GM10266 (cell line): Measurements from ENCODE around the gene GBE1.

Source experiments
- DNase-seq: peaks from one replicate; pipeline ENCODE4 v3.0.0; 2012; ENCODE audit errors: extremely low spot score
- TF ChIP-seq, protein P1 (sequence below): IDR thresholded peaks from 2 replicates; pipeline ENCODE4 v1.5.1; 2012; ENCODE audit warnings: mild to moderate bottlenecking, low read depth; ENCODE audit not compliant: control insufficient read depth, insufficient read depth; ENCODE audit errors: missing control alignments

The GBE1 gene

DNA sequence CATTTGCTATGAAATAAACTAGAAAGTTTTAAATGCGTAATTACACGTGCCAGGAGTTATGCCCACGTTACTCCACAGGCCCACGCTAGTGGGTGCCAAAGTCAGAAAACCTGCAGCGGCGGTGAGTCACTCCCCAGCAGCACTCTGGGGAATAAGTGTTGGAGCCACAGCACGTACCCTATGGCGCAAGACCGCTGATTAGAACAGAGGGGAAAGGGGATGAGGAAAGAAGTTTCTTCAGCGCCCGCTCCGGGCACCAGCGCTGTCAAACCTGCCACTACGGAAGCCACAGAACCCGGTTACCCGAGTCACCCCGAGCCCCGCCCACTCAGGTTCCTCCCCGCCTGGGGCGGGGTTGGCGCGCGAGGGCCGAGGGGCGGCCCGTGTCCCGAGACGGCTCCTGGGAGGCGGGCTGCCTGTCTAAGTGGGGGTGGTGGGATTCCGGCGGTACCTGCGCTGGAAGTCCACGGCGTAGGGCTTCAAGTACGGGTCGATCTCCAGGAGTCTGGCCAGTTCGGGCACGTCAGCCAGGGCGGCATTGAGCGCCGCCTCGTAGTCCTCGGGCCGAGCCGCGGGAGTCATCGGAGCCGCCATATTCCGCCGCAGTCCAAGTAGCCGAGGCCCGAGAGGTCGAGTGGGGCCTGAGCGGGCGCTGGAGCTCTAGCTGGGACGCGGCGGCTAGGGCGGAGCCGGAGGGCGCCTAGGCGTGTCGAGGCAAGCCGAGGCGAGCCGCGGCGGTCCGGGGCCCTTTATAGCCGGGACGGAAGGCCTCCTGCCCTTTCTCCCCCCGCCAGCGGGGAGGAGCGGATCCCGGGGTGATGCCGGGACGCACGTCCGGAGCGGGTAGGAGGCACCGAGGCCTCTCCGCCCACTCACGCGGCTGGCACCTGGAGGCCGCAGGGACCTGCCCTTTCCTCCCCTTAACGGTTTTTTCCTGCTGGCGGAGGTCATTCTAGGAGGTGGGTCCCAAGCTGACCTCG is at the start of gene GBE1:
Gene GBE1, minus strand, starts transcription at position 722 of the 980 bp plus-strand sequence. Its CDS starts 128 bp downstream, at position 594.
- peak; percentile 91 for DNase-seq
- TF ChIP-seq, protein P1, sequence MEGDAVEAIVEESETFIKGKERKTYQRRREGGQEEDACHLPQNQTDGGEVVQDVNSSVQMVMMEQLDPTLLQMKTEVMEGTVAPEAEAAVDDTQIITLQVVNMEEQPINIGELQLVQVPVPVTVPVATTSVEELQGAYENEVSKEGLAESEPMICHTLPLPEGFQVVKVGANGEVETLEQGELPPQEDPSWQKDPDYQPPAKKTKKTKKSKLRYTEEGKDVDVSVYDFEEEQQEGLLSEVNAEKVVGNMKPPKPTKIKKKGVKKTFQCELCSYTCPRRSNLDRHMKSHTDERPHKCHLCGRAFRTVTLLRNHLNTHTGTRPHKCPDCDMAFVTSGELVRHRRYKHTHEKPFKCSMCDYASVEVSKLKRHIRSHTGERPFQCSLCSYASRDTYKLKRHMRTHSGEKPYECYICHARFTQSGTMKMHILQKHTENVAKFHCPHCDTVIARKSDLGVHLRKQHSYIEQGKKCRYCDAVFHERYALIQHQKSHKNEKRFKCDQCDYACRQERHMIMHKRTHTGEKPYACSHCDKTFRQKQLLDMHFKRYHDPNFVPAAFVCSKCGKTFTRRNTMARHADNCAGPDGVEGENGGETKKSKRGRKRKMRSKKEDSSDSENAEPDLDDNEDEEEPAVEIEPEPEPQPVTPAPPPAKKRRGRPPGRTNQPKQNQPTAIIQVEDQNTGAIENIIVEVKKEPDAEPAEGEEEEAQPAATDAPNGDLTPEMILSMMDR: peak; percentile 31

DNA sequence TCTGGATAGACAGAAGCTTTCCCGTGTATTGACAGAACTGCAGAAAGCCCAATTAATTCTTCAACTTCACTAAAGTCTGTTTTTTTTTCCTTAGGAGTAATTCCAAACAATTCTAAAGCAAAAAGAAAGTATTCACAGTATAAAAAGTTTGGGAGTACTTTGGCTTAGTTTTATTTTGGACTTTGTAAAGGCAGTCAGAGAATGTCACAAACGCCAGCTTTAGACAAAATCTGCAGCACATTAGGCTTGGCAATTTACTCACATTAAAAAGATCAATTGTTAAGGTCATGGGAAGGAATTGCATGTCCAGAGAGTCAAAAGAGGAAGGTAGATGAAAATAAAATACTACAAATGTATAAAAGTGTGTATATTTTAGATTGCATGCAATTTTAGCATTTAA is 47.5 kb upstream of the GBE1 start:
- TF ChIP-seq, protein P1: no peak
- DNase-seq: no peak

DNA sequence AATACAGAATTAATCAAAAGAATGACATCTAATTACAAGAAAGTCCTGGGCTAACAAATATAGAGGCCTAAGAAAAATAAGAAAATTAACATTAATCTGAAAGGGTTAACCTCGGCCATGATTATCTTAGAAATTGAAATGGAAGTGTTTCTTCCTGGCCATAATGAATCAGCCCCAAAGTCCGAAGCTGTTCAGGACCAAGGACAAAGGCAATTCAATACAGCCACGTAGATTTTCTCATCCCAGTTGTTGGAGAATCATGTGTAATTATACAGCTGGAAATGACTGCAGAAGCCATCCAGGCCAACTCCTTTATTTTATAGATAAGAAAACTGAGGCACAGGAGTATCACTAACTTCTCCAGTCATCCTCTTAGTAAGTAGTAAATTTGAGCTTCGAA is 38.0 kb upstream of the GBE1 start:
- TF ChIP-seq, protein P1: no peak

DNA sequence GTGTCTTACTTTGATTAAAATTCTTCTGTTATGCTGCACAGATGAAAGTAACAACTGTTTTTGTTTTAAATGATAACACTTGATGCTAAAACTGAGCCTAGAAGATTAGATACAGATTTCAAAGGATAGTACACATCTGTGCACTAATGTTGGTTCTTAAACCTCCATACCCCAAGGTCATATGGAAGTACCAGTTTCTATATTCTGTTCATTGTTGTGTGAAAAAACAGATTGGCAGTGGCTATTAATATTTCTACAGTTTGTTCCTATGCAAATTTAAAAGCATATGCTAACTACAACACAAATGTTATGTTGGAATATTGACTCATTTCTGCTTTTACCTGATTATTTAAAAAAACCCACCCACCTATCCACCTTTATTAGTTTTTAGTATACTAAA is 32.0 kb upstream of the GBE1 start:
- TF ChIP-seq, protein P1: no peak
- DNase-seq: no peak

More for the DNA sequence above, 38.0 kb upstream of the GBE1 start:
- DNase-seq: no peak

DNA sequence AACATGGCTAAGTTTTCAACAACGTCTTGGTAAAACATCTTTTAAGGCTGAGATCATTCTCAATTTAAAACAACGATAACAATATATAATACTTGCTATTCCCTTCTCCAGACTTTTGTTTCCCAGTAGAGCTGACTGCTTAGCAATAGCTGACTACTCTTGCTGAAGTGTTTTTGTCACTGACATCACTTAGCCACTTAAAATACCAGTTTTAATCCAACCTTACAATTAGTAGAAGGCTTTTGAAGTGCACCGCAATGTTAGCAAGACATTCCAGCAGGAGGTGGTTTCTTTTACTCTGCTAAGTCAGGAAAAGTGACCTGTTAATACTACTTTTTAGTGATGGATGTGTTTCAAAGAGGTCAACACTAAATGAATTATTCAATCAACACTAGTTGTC is 28.7 kb upstream of the GBE1 start:
- TF ChIP-seq, protein P1: no peak
- no peak for DNase-seq

DNA sequence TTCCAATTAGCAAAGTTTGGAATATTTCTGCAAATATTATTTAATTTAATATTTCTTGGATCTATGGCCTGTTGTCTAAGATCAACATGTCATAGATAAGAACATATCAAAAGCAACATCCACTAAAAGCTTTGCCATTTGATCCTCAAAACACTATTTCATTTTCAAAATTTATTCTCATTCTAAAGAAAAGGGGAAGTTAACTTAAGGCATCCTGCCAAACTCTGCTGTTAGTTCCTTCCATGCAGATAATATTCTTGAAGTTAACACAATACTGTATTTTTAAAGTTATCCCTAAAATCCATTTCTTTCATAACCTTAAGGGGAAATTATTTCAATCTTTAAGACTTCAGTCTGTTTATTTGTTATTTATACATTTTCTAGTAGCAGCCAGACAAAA is 28.2 kb upstream of the GBE1 start:
- DNase-seq: no peak
- TF ChIP-seq, protein P1: no peak

DNA sequence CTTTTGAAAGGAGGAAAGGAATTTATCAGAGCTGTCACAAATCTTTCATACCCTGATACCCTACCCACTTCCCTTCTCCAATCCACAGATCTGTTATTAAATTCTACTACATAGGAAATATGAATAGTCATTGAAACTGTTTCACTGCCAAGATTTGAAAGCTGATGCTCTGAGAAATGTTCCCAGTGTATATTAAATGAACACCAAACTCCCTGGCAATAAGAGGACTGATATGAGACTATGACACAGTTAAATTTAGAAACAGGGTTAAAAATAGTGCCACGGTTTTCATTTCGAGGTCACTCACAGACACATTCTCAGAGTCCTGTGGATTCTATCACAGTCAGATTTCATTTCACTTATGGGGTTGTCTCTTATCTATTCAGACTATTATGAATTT is 27.2 kb upstream of the GBE1 start:
- TF ChIP-seq, protein P1: no peak
- DNase-seq: peak; percentile 37
